Upper lobe of left lung (tissue), 4 donors: ENCODE measurements around the gene VAMP1.

Experiments
- EP300 ChIP-seq, 4 donors: sonication (generic); formaldehyde crosslinking; IDR thresholded peaks; one replicate each; pipeline ENCODE4 v1.5.1; 2017; ENCODE audit warnings: antibody characterized with exemption in 4 of 4, control low read depth in 2 of 4
- POLR2A ChIP-seq, 4 donors: fragments of 450-650 bp; IDR thresholded peaks; one replicate each; pipeline ENCODE4 v1.5.1; 2016 to 2017; ENCODE audit warnings: antibody characterized with exemption in 4 of 4, mild to moderate bottlenecking in 2 of 4

DNA sequence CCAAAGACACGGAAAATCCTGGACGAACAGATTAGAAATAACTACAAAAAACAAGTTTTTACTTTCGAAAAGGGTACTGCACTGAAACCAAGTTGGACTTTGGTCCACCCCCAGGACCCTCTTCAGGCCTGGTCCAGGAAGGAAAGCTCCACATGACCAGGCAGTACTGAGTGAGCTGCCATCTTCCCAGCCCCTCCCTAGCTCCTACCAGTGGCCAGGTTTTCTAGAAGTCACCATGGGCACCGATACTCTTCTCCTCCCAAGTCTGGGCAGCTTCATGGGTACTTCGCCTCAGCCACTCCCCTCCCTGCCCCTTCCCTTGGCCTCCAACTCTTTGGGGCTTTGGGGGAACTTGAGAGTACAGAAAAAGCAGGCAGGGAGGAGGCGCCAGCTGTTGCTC is 6.6 kb downstream of the VAMP1 start:
- TF ChIP-seq POLR2A (IDR thresholded peaks at IDR 0.05), result no peak
- no peak for TF ChIP-seq EP300 (IDR thresholded peaks at IDR 0.05)
